Measurements from ENCODE around the gene CNNM4. TPM values are rescaled to one million over a fixed set of nuclear protein-coding genes. Genes with fewer than 3 reads are reported as not detected.
A peak's percentile ranks its signal among the peaks of the same experiment; 100 is the strongest.

The CNNM4 gene
- total RNA-seq, 2 donors from 2014 or later, result 8.7 to 8.9 TPM

GRCh38 chr2:96753661-96754282, 6.9 kb upstream of the CNNM4 start:
- Mint-ChIP-seq H3K36me3 (no peaks in the 10 kb centered on the region), H3K9me3 (no peaks in the 10 kb centered on the region)
- ATAC-seq, result no peak

GRCh38 chr2:96754317-96754716, 6.4 kb upstream of the CNNM4 start:
- no peaks in the 10 kb centered on the region for H3K36me3 Mint-ChIP-seq

More at GRCh38 chr2:96753661-96754282, 6.9 kb upstream of the CNNM4 start:
- no peak overlapping the region for H3K27ac Mint-ChIP-seq
- DNase-seq (ENCODE audit: low spot score in 2 of 2), result no peak

GRCh38 chr2:96756788-96757476, 3.8 kb upstream of the CNNM4 start:
- no peak for ATAC-seq
- Mint-ChIP-seq H3K36me3 (peaks cover 0 to 4% of the 10 kb centered on the region in 2 donors), H3K9me3 (no peaks in the 10 kb centered on the region), H3K27ac (peak overlapping the region in 1 of 2 donors; percentile 47)
- DNase-seq (ENCODE audit: low spot score in 2 of 2), result no peak

More at GRCh38 chr2:96754317-96754716, 6.4 kb upstream of the CNNM4 start:
- no peaks in the 10 kb centered on the region for H3K9me3 Mint-ChIP-seq
- DNase-seq (ENCODE audit: low spot score in 2 of 2) (no peak), ATAC-seq (no peak)
- H3K27ac Mint-ChIP-seq, result no peak overlapping the region

GRCh38 chr2:96757477-96757860, 3.2 kb upstream of the CNNM4 start:
- H3K36me3 Mint-ChIP-seq, result peaks cover 0 to 4% of the 10 kb centered on the region in 2 donors
- DNase-seq (ENCODE audit: low spot score in 2 of 2) (no peak), ATAC-seq (no peak)
- no peaks in the 10 kb centered on the region for H3K9me3 Mint-ChIP-seq
- peak overlapping the region in 1 of 2 donors; percentile 47 for H3K27ac Mint-ChIP-seq

- Mint-ChIP-seq H3K9me3 (no peaks in the 10 kb centered on the region), H3K27ac (peak overlapping the region in 1 of 2 donors; percentile 86), H3K36me3 (peaks cover 0 to 4% of the 10 kb centered on the region in 2 donors)
- no peak for DNase-seq (ENCODE audit: low spot score in 2 of 2)
- ATAC-seq, result no peak
Observed at GRCh38 chr2:96758987-96759386, 1.7 kb upstream of the CNNM4 start.

- no peak for ATAC-seq
- peak overlapping the region in 1 of 2 donors; percentile 86 for H3K27ac Mint-ChIP-seq
Observed at GRCh38 chr2:96759548-96759947, 1.2 kb upstream of the CNNM4 start.

GRCh38 chr2:96760986-96761832, 507 bp downstream of the CNNM4 start:
- ATAC-seq (peak; percentile 68 to 75), DNase-seq (ENCODE audit: low spot score in 2 of 2) (peak in 1 of 2 donors; percentile 84)

More at GRCh38 chr2:96759548-96759947, 1.2 kb upstream of the CNNM4 start:
- Mint-ChIP-seq H3K36me3 (peaks cover 0 to 4% of the 10 kb centered on the region in 2 donors), H3K9me3 (no peaks in the 10 kb centered on the region)
- DNase-seq (ENCODE audit: low spot score in 2 of 2), result no peak

GRCh38 chr2:96762529-96763311, 2.0 kb downstream of the CNNM4 start:
- Mint-ChIP-seq H3K27ac (peak overlapping the region; percentile 40 to 61), H3K36me3 (peaks cover 0 to 4% of the 10 kb centered on the region in 2 donors), H3K9me3 (no peaks in the 10 kb centered on the region)
- DNase-seq (ENCODE audit: low spot score in 2 of 2), result peak in 1 of 2 donors; percentile 11
- ATAC-seq, result no peak

More at GRCh38 chr2:96760986-96761832, 507 bp downstream of the CNNM4 start:
- Mint-ChIP-seq H3K36me3 (peaks cover 0 to 4% of the 10 kb centered on the region in 2 donors), H3K9me3 (no peaks in the 10 kb centered on the region), H3K27ac (peak overlapping the region; percentile 81 to 84)

- H3K27ac Mint-ChIP-seq, result peak overlapping the region in 1 of 2 donors; percentile 61
- peaks cover 0 to 4% of the 10 kb centered on the region in 2 donors for H3K36me3 Mint-ChIP-seq
- ATAC-seq (no peak), DNase-seq (ENCODE audit: low spot score in 2 of 2) (peak in 1 of 2 donors; percentile 24)
- H3K9me3 Mint-ChIP-seq, result no peaks in the 10 kb centered on the region
Observed at GRCh38 chr2:96763511-96764252, 3.0 kb downstream of the CNNM4 start.

GRCh38 chr2:96764253-96764637, 3.5 kb downstream of the CNNM4 start:
- Mint-ChIP-seq H3K36me3 (peaks cover 0 to 4% of the 10 kb centered on the region in 2 donors), H3K9me3 (no peaks in the 10 kb centered on the region), H3K27ac (no peak overlapping the region)
- no peak for DNase-seq (ENCODE audit: low spot score in 2 of 2)
- no peak for ATAC-seq

- ATAC-seq (no peak), DNase-seq (ENCODE audit: low spot score in 2 of 2) (no peak)
- H3K36me3 Mint-ChIP-seq, result no peaks in the 10 kb centered on the region
- no peaks in the 10 kb centered on the region for H3K9me3 Mint-ChIP-seq
- H3K27ac Mint-ChIP-seq, result no peak overlapping the region
Observed at GRCh38 chr2:96767135-96767871, 6.6 kb downstream of the CNNM4 start.

GRCh38 chr2:96768083-96768561, 7.4 kb downstream of the CNNM4 start:
- H3K36me3 Mint-ChIP-seq, result no peaks in the 10 kb centered on the region
- H3K27ac Mint-ChIP-seq, result no peak overlapping the region
- H3K9me3 Mint-ChIP-seq, result no peaks in the 10 kb centered on the region
- no peak for ATAC-seq
- no peak for DNase-seq (ENCODE audit: low spot score in 2 of 2)

GRCh38 chr2:96769814-96770213, 9.1 kb downstream of the CNNM4 start:
- DNase-seq (ENCODE audit: low spot score in 2 of 2) (no peak), ATAC-seq (no peak)
- H3K27ac Mint-ChIP-seq, result no peak overlapping the region
- no peaks in the 10 kb centered on the region for H3K36me3 Mint-ChIP-seq
- H3K9me3 Mint-ChIP-seq, result no peaks in the 10 kb centered on the region

GRCh38 chr2:96770442-96771202, 9.9 kb downstream of the CNNM4 start:
- DNase-seq (ENCODE audit: low spot score in 2 of 2) (no peak), ATAC-seq (no peak)
- Mint-ChIP-seq H3K27ac (no peak overlapping the region), H3K36me3 (no peaks in the 10 kb centered on the region), H3K9me3 (no peaks in the 10 kb centered on the region)

All from activated naive CD4-positive, alpha-beta T cell treated with anti-CD3 and anti-CD28 coated beads, Interleukin-2, amount 50 U/mL, for 72 hours (primary cell).